MM.1S (cell line): ENCODE measurements around the gene SMG6.
"Not testable (repeated sequence)": the region's sequence is repeated elsewhere in the genome, so short reads cannot be mapped to it uniquely, and the experiment has no call there.

Experiments
- DNase-seq: peaks from one replicate; pipeline ENCODE4 v3.0.0-alpha.2; 2015
- H2AFZ ChIP-seq: fragments of 300-600 bp; sonication (generic); 2 replicates; pipeline ENCODE4 v1.6.0; 2016; ENCODE audit warnings: antibody characterized with exemption, low read length
- H3F3A ChIP-seq: fragments of 300-600 bp; sonication (generic); 2 replicates; pipeline ENCODE4 v1.6.1; 2016; ENCODE audit warnings: mild to moderate bottlenecking, antibody characterized with exemption, low read length, moderate library complexity, mixed read lengths; ENCODE audit not compliant: insufficient read depth
- H3K27ac ChIP-seq: fragments of 300-600 bp; sonication (generic); 2 replicates; pipeline ENCODE4 v1.5.1; 2016; ENCODE audit warnings: mild to moderate bottlenecking, low read length
- H3K27me3 ChIP-seq: fragments of 300-600 bp; sonication (generic); replicated peaks from 2 replicates; pipeline ENCODE4 v1.6.0; 2016; ENCODE audit warnings: low read length; ENCODE audit not compliant: insufficient read depth
- H3K36me3 ChIP-seq: fragments of 300-600 bp; sonication (generic); replicated peaks from 2 replicates; pipeline ENCODE4 v1.6.1; 2016; ENCODE audit warnings: mild to moderate bottlenecking, low read length, mixed read lengths; ENCODE audit not compliant: insufficient read depth
- H3K4me1 ChIP-seq: fragments of 300-600 bp; sonication (generic); 2 replicates; pipeline ENCODE4 v1.6.1; 2016; ENCODE audit warnings: low read length, mixed read lengths
- H3K4me2 ChIP-seq: fragments of 300-600 bp; sonication (generic); 2 replicates; pipeline ENCODE4 v1.6.0; 2016; ENCODE audit warnings: low read depth, low read length
- H3K4me3 ChIP-seq: fragments of 300-600 bp; sonication (generic); 2 replicates; pipeline ENCODE4 v1.5.1; 2016; ENCODE audit warnings: low read length, mixed read lengths
- H3K79me2 ChIP-seq: fragments of 300-600 bp; sonication (generic); 2 replicates; pipeline ENCODE4 v1.6.1; 2016; ENCODE audit warnings: mixed run types, low read length, mixed read lengths
- H3K9ac ChIP-seq: fragments of 300-600 bp; sonication (generic); 2 replicates; pipeline ENCODE4 v1.6.1; 2016; ENCODE audit warnings: low read length, mixed read lengths
- H3K9me2 ChIP-seq: fragments of 300-600 bp; sonication (generic); replicated peaks from 2 replicates; pipeline ENCODE4 v1.6.1; 2016; ENCODE audit warnings: mild to moderate bottlenecking, low read length, mixed read lengths; ENCODE audit not compliant: insufficient read depth
- H3K9me3 ChIP-seq: fragments of 300-600 bp; sonication (generic); replicated peaks from 2 replicates; pipeline ENCODE4 v1.6.1; 2016; ENCODE audit warnings: mild to moderate bottlenecking, low read length, mixed read lengths; ENCODE audit not compliant: insufficient read depth
- H4K20me1 ChIP-seq: fragments of 300-600 bp; sonication (generic); 2 replicates; pipeline ENCODE4 v1.6.1; 2016; ENCODE audit warnings: mild to moderate bottlenecking, low read length, moderate library complexity, mixed read lengths; ENCODE audit not compliant: insufficient read depth
- CTCF ChIP-seq: fragments of 300-600 bp; sonication (generic); IDR thresholded peaks from 2 replicates; pipeline ENCODE4 v1.5.1; 2016; ENCODE audit warnings: antibody characterized with exemption, low read length, mixed read lengths
- EZH2 ChIP-seq: fragments of 300-600 bp; sonication (generic); optimal IDR thresholded peaks from 2 replicates; pipeline ENCODE3; 2017; ENCODE audit warnings: low read depth, mild to moderate bottlenecking, antibody characterized with exemption, low read length, mixed read lengths
- EZH2phosphoT487 ChIP-seq: fragments of 300-600 bp; sonication (generic); IDR thresholded peaks from 2 replicates; pipeline ENCODE4 v1.6.1; 2018; ENCODE audit warnings: antibody characterized with exemption, low read length

SMG6 gene

DNA sequence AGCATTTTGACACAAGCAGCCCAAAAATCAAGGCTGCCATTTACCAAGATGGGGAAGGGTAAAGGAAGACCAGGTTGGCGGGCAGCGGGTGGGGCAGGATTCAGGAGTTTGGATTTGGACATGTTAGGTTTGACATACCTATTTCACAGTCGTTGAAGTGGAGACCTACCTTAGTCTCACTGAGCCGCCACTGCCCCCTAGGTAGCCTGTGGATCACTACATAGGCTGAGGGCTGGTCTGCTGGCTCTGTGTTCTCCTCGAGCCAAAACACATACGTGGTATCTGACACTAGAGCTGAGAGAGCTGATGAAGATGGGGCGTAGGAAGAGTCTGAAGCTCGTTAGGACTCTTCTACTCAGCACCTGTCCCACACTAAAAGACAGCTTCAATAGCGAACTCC is 133.6 kb downstream of the SMG6 start:
- H3K9me3 ChIP-seq, result no peaks in the 10 kb centered on the region
- no peaks in the 10 kb centered on the region for H3F3A ChIP-seq
- no peaks in the 10 kb centered on the region for H3K4me1 ChIP-seq
- H3K9ac ChIP-seq, result no peak overlapping the region
- no peak overlapping the region for H2AFZ ChIP-seq
- H4K20me1 ChIP-seq, result no peaks in the 10 kb centered on the region
- DNase-seq, result peak; percentile 54
- no peaks in the 10 kb centered on the region for H3K79me2 ChIP-seq
- H3K27ac ChIP-seq, result no peak overlapping the region
- no peaks in the 10 kb centered on the region for H3K27me3 ChIP-seq
- H3K4me3 ChIP-seq, result no peak overlapping the region
- H3K9me2 ChIP-seq, result no peaks in the 10 kb centered on the region
- H3K4me2 ChIP-seq, result no peak overlapping the region
- H3K36me3 ChIP-seq, result no peaks in the 10 kb centered on the region
- TF ChIP-seq CTCF (peak; percentile 60), EZH2 (no peak), EZH2phosphoT487 (no peak)

DNA sequence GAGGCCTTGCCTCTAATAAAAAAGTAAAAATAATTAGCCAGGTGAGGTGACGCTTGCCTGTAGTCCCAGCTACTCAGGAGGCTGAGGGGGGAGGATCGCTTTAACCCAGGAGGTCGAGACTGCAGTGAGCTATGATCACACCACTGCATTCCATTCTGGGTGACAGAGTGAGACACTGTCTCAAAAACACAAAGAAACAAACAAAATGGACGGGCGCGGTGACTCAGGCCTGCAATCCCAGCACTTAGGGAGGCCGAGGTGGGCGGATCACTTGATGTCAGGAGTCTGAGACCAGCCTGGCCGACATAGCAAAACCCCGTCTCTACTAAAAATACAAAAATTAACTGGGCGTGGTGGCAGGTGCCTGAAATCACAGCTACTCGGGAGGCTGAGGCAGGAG is 137.9 kb downstream of the SMG6 start:
- not testable (repeated sequence) for H3K36me3 ChIP-seq, H3K79me2 ChIP-seq, H3F3A ChIP-seq, H3K27ac ChIP-seq, H3K4me3 ChIP-seq, H2AFZ ChIP-seq, H3K4me1 ChIP-seq, H3K9ac ChIP-seq, H3K27me3 ChIP-seq, H3K9me2 ChIP-seq, H4K20me1 ChIP-seq, DNase-seq, H3K9me3 ChIP-seq, H3K4me2 ChIP-seq

- H4K20me1 ChIP-seq, result no peaks in the 10 kb centered on the region
- H3K9ac ChIP-seq, result no peak overlapping the region
- no peak for DNase-seq
- no peaks in the 10 kb centered on the region for H3K36me3 ChIP-seq
- no peak overlapping the region for H2AFZ ChIP-seq
- H3K4me3 ChIP-seq, result no peak overlapping the region
- H3K79me2 ChIP-seq, result no peaks in the 10 kb centered on the region
- H3K4me2 ChIP-seq, result no peak overlapping the region
- no peak overlapping the region for H3K27ac ChIP-seq
- H3K4me1 ChIP-seq, result no peaks in the 10 kb centered on the region
- H3K27me3 ChIP-seq, result no peaks in the 10 kb centered on the region
- no peak for TF ChIP-seq EZH2phosphoT487
- no peak for TF ChIP-seq CTCF
- H3K9me2 ChIP-seq, result no peaks in the 10 kb centered on the region
- H3F3A ChIP-seq, result no peaks in the 10 kb centered on the region
- no peaks in the 10 kb centered on the region for H3K9me3 ChIP-seq
These were observed 145.2 kb downstream of the SMG6 start for GRCh38 chr17:2158396-2158780.

- Histone ChIP-seq H3K9me2 (no peaks in the 10 kb centered on the region), H3K4me2 (no peak overlapping the region), H4K20me1 (no peaks in the 10 kb centered on the region), H3K4me3 (no peak overlapping the region), H3K36me3 (no peaks in the 10 kb centered on the region), H2AFZ (no peak overlapping the region), H3K9ac (no peak overlapping the region), H3K9me3 (no peaks in the 10 kb centered on the region), H3F3A (no peaks in the 10 kb centered on the region), H3K27me3 (no peaks in the 10 kb centered on the region), H3K27ac (no peak overlapping the region), H3K79me2 (no peaks in the 10 kb centered on the region), H3K4me1 (no peaks in the 10 kb centered on the region)
- DNase-seq, result no peak
- TF ChIP-seq EZH2phosphoT487 (no peak), EZH2 (no peak), CTCF (no peak)
These were observed 145.8 kb downstream of the SMG6 start for GRCh38 chr17:2157675-2158395.
